Stimulated activated CD4-positive, alpha-beta T cell treated with anti-CD3 and anti-CD28 coated beads, TNF-alpha, amount 100 ng/mL, for 4 hours (primary cell): ENCODE measurements around the gene OR4M1.
"Not testable (repeated sequence)": the region's sequence is repeated elsewhere in the genome, so short reads cannot be mapped to it uniquely, and the experiment has no call there.

Experiments used
- DNase-seq, 3 experiments: peaks; one replicate each; pipeline ENCODE4 v3.0.0-alpha.2; 2020; ENCODE audit warnings: low read depth in 3 of 3

The OR4M1 gene, protein sequence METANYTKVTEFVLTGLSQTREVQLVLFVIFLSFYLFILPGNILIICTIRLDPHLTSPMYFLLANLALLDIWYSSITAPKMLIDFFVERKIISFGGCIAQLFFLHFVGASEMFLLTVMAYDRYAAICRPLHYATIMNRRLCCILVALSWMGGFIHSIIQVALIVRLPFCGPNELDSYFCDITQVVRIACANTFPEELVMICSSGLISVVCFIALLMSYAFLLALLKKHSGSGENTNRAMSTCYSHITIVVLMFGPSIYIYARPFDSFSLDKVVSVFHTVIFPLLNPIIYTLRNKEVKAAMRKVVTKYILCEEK

DNA sequence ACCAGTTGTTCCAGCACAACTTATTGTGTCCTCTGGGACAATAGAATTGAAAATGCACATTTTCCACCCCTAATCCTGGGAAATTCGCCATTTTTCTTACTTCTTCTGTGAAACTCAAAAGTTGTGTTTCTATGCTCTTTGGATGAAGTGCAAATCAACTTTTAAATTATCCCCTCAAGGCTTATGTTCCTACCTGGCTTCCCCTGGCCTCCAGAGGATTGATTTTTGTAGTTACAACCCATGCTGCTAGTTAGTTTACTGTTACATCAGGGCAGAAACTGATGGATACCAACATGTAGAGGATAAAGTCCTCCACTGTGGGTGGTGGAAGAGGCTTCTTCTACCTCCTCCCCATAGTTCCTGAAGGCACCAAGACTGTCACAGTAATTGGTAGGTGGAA, at the start of gene OR4M1:
OR4M1 (plus strand) TSS at position 301 of the 400 bp plus-strand sequence. CDS start 6,819 bp downstream, outside the sequence.
- DNase-seq, result not testable (repeated sequence)

DNA sequence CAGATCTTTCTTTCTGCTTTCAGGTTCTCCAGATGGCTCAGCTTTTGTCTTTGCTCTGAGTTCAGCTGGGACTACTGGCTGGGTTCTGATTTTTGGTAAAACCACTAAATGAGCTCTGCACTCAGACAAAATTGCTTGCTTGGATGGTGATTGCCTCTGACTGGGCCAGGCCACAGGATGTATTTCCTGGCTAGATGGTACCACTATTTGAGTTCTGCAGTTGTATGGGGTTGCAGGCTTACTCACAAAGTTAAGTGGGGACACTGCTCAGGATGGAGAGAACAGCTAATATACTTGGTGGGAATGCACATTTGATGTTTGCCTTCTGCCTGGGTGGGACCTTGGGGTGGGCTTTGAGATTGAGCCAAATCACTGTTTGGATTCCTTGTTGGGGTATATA, 43.9 kb upstream of the OR4M1 start:
- DNase-seq, result no peak

DNA sequence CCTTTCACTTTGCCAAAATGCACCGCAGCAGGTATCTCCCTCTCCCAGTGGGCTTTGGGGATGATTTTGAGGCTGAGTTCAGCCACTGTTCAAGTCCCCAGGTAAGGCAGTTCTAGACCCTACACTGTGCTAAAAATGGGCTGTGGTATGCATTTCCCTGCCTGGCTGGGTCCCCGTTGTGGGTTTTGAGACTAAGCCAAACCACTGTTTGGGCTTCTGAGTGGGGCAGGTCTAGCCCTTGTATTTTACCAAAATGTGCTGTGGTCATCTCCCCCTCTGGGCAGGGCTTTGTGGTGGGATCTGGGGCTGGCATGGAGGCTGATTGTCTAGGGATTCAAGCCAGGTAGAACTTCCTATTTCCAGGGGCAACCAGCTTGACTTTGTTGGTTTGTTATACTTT, 43.5 kb upstream of the OR4M1 start:
- DNase-seq, result no peak

DNA sequence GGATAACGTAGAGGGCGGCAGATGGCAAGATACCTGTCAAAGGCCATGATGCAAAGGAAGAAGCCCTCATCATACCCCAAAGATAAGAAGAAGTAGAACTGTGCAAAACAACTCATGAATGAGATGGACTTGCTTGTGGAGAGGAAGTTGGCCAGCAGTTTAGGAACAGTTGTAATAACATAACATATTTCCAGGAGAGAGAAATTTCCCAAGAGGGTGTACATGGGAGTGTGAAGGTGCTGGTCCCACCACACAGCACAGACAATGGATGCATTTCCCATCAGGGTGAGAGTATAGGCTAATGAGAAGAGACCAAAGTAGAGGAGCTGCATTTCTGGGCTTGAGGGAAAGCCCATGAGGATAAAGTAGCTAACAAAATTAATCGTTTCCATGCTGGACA, 39.4 kb upstream of the OR4M1 start:
- DNase-seq, result not testable (repeated sequence)

DNA sequence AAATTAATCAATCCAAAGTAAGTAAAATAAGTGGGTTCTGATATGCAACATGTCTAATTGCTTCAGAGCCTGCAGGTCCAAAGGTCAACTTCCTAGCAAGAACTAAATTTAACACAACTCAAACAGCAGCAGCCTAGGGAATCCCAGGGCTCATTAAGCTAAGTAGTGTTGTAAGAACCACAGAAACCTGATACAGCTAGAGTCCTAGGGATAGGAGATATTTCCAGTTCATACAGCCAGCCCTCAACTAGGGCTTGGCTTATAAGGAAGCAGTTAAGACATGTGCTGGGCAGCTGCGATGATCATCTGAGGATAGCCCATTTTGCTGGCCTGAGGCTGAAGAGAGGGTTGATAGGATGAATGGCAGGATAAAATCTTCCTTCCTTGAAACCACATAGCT, 30.0 kb upstream of the OR4M1 start, which contains the start of gene OR4Q3:
OR4Q3 (plus strand) TSS at position 316 of the 400 bp plus-strand sequence.
- no peak for DNase-seq

DNA sequence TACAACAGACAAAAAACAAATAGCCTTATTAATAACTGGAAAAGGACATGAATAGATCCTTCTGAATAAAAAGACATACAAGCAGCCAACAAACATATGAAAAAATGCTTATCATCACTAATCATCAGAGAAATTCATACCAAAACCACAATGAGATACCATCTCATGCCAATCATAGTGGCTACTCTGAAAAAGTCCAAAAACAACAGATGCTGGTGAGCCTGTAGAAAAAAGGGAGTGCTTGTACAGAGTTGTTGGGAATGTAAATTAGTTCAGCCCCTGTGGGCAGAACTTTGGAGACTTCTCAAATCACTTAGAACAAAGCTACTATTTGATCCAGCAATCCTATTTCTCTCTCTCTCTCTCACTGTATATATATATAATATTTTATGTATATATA, 21.0 kb upstream of the OR4M1 start:
- not testable (repeated sequence) for DNase-seq

DNA sequence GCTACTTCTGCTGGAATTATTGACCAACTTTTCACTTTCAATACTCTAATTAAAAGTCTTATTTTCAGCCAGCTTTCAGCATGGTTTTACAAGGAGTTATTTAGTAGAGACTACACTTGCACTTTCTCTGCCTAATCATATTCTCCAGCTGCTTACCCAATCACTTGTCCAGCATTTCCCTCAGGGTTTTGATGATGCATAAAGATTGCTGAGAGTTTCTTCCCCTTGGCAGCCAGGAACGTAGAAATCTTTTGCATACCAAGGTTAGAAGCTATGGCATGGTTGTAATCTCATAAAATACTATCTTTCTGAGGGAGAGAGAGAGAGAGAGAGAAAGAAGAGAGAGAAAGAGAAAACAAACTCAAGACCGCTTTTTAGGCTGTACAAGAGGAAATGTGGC, 19.1 kb upstream of the OR4M1 start:
- no peak for DNase-seq

DNA sequence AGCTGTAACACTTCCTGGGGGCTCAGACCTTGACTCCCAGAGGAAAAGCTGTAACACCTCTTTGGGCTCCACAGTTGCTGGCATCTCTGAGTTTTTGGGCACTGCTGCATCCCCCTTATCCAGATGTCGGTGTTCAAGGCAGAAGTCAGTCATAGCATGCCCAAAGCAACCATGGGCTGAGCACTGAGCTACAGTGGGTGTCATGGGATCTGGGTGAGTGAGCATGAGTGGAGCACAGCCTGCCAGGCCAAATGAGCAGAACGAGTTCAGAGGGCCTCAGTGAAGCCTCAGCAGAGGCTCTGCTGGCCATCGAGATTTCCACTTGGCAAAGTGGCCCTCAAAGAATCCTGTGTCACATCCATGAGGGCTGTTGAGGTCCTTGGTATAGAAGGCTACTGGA, 1.8 kb upstream of the OR4M1 start:
- not testable (repeated sequence) for DNase-seq

DNA sequence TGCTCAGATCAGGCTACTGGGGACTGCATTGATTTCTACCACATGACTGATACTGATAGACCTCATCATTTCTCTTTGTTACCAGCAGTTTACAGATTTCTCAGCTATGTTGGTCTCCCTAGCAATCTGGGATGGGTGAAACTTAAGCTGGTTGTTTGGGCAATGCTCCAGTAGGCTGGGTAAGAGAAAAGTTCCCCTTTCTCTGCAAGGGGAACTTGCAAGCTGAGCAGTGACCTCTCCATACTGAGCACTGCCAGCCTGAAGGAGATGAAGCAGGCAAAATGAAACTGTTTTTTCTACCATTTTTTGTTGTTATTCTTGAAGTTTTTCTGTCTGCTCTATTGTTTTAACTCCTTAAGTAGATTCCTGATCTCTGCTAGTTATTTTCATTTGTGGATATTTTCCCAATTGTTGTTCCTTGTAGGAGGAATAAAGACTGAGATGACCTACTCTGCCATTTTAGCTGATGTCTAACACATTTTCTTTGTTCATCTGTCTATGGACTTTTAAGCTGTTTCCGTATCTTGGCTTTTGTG, 1.3 kb upstream of the OR4M1 start:
- DNase-seq, result no peak

DNA sequence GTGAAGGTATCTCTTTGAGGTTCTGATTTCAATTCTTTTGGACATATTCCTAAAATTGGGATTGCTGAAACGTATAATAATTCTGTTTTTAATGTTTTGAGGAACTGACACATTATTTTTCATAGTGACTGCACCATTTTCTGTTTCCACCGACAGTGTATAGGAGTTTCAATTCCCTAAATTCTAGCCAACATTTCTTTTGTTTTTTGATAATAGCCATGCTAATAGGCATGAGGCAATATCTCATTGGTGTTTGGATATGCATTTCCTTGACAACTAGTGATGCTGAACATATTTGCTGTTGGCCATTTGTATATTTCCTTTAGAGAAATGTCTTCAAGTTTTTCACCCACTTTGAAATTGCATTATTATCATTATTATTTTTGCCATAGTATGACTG, 850 bp upstream of the OR4M1 start:
- not testable (repeated sequence) for DNase-seq

DNA sequence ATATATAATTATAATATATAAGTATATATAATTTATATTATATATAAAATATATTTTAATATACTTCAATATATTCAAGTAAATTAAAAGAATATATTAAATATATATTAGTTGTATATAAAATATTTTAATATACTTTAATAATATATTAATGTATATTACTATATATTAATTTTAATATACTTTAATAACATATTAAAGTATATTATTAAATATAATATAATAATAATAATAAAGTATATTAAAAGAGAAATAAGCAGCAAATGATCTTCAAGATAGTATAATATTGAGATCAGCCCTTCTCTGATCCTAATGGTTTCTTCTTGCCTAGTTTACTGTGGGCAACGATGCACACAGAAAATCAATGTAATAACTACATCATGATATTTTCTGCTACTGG, 2.3 kb downstream of the OR4M1 start:
- no peak for DNase-seq

DNA sequence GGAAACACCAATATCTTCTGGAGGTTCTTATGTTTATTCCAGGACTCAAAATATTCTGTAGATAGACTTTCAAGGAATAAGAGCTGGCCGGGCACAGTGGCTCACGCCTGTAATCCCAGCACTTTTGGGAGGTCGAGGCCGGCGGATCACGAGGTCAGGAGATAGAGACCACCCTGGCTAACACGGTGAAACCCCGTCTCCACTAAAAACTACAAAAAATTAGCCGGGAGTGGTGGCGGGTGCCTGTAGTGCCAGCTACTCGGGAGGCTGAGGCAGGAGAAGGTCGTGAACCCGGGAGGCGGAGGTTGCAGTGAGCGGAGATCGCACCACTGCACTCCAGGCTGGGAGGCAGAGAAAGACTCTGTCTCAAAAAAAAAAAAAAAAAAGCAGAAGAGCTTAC, 12.5 kb downstream of the OR4M1 start:
- DNase-seq, result not testable (repeated sequence)

DNA sequence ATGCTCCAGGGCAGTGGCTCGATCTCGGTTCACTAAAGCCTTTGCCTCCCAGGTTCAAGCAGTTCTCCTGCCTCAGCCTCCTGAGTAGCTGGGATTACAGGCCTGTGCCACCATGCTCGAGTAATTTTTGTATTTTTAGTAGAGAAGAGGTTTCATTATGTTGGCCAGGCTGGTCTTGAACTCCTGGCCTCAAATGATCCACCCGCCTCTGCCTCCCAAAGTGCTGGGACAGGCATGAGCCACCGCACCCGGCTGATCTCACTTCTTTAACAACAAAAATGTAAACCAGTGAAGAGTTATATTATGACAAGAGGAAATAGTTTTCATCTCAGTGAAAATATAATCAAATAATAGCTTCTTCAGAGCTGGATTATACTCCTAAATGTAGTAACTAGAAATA, 14.0 kb downstream of the OR4M1 start:
- DNase-seq, result not testable (repeated sequence)

DNA sequence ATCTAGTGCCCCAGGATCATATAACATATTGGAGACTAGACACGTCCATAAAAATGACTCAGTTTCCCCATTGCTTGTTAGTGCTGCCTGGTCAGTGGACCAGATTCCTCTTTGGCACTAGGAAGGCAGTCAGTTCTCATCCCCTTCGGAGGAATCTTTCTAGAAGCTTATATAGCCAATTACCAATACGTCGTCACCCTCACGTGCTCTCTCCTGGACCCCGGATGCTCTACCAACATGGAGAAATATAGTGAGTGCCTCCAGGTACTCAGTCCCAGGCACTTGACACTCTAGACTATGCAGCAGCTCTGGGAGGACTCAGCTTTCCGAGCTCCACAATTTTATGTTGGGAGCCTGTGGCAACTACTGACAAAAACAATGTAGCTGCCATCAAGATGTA, 14.8 kb downstream of the OR4M1 start:
- DNase-seq, result not testable (repeated sequence)

DNA sequence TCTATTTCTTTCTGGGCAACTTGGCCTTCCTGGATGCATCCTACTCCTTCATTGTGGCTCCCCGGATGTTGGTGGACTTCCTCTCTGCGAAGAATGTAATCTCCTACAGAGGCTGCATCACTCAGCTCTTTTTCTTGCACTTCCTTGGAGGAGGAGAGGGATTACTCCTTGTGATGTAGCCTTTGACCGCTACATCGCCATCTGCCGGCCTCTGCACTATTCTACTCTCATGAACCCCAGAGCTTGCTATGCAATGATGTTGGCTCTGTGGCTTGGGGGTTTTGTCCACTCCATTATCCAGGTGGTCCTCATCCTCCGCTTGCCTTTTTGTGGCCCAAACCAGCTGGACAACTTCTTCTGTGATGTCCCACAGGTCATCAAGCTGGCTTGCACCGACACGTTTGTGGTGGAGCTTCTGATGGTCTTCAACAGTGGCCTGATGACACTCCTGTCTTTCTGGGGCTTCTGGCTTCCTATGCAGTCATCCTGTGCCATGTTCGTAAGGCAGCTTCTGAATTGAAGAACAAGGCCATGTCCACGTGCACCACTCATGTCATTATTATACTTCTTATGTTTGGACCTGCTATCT, 23.3 kb downstream of the OR4M1 start:
- not testable (repeated sequence) for DNase-seq

DNA sequence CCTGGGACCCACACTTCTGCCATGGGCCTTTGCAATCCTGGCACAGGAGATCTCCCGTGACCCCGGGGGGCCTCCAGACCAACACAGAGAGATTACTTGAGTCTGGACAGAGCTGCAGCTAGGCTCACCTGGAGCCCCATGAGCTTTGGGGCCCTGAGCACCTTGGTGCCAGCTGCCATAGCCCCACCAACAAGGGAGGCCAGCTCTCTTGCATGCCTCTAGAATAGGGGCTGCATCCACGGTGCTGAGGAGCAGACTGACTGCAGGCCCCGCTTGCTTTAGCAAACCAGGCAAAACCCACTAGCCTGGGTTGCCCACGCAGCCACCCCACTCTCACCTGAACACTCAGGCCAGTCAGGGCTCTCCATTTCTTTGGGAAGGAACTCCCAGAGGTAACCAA, 26.6 kb downstream of the OR4M1 start:
- DNase-seq, result no peak

DNA sequence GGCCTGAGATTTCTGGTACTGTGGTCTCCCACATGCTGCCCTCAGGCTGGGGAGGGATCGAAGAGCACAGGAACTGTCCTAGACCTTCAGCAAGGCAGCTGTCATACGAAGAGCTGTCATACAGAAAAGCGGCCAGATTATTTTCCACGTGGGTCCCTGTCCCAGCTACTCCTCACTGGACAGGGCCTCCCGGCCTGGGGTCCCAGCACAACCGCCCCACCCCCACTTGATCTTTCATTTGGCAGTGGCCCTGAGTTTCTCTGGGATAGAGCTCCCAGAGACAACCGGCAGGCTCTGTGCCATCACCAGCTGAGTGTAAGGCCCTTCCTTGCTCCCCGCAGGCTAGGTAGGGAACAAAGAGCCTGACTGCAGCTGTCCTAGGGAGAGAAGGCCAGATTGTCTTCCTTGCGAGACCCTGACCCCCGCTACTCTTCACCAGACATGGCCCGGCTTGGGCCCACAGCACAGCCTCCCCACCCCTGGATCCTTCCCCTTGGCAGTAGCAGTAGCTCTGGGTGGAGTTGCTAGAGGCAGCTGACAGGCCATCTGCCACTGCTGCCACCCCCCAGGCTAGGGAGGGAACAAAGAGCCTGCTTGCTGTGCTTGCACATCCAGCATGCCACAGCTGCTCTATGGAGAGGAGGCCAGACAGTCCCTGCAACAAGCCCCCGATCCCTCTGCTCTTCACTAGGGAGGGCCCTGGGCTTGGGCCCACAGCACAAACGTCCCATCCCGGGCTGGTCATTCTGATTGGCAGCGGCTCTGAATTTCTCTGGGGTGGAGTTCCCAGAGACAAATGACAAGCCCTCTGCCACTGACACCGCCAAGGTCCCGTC, 27.2 kb downstream of the OR4M1 start:
- no peak for DNase-seq

DNA sequence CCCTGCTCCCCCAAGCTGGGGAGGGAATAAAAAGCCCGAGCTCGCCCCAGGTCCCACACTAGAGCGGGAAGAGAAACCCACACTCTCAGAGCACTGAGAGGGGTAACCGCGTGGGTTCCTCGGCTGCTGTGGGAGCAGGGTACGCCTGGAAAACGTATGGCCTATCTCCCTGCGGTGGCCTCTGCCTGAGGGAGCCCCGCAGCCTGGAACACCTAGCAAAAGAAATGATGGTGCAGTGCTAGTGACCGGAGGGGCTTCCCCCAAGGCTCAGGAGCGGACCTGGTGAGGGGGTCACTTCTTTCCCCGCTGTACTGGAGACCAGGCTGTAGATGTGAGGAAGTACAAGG, 27.8 kb downstream of the OR4M1 start:
- no peak for DNase-seq

DNA sequence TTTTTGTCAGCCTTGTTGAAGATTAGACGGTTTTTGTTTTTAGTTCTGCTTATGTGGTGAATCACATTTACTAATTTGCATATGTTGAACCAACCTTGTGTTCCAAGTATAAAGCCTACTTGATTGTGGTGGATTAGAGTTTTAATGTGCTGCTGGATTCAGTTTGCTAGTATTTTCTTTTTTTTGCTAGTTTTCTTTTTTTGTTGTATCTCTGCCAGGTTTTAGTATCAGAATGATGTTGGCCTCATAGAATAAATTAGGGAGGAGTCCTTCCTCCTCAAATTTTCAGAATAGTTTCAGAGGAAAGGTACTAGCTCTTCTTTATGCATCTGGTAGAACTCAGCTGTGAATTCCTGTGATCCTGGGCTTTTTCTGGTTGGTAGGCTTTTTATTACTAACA, 30.2 kb downstream of the OR4M1 start, which contains the start of gene OR4N2:
OR4N2 (plus strand) TSS at position 301 of the 400 bp plus-strand sequence. CDS start 23,679 bp downstream, outside the sequence.
- DNase-seq, result not testable (repeated sequence)

DNA sequence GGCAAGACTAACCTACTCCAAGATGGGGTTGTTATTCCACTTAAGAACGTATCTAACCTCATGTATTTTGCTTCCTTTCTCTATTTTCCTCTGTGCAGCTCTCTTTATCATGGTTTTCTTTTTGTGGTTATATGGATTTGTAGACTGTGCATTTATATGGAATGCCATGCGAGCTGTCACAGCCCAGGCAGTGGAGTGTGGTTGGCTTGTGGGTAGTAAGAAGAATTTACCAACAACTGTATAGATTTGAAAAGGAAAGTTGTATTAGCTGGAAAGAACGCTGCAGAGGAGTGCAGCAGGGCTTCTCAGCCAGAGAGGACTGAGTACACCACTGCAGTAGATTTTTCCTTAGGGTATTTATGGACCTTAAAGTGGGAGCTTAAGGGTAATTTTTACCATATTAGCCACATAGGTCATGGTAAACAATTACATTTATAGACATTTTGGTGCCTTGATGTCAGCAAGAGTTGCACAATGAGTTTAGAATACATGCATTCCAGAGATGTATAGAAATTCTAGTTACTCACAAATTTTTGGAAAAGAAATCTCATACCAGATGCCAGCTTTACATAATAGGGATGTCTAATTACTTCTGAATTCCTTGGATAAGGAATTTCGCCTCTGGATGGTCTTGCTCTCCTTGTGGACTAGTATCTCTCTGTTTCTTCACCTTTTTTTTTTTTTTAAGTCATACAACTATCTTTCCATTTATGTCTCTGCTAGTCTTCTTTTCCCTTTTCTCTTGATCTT, 40.0 kb downstream of the OR4M1 start:
- not testable (repeated sequence) for DNase-seq

DNA sequence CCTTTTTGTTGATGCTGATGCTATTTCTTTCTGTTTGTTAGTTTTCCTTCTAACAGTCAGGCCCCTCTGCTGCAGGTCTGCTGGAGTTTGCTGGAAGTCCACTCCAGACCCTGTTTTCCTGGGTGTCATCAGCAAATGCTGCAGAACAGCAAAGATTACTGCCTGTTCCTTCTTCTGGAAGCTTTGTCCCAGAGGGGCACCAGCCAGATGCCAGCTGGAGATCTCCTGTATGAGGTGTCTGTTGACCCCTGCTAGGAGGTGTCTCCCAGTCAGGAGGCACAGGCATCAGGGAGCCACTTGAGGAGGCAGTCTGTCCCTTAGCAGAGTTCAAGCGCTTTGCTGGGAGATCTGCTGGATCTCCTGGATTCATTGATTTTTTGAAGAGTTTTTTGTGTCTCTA, 46.6 kb downstream of the OR4M1 start:
- not testable (repeated sequence) for DNase-seq
